ENCODE data around the gene LHFPL2. TPM values are rescaled to one million over a fixed set of nuclear protein-coding genes. Genes with fewer than 3 reads are reported as not detected.

The LHFPL2 gene
- total RNA-seq, 2 experiments from 2014 or later = 0.19 to 0.25 TPM

DNA sequence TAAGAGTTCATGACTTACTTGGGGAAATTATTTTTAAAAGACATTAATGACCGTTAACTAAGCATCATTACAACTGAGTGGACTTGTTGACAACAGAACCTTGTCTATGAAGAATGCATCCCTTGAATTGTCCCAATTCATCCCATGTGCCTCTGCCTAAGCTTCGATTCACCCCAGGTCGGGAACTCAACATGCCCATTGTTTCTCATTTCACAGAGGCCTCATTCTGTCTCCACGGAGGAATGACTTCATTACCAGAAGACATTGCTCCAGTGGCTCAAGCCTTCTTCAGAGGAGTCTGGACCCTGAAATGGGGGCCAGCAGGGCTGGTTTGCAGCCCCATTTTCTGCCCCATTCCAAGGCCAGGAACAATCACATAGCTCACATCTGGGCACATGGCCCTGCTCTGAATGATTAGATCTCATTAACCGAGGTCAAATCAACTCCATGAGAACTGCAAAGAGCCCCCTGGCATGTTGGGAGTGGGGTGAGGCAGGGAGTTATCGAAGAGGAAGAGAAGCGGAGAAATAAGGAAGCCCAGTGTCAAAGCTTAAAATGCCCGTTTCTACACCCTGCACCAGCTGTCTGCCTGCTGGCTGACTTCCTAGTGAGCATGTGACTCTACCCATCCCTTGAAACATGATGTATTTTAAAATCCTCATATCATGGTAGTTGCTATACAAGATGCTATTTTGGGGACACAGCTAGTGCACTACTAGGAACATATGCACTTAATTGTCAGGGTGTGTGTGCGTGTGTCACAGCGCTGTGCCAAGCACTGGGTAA, 137.3 kb downstream of the LHFPL2 start:
- Histone ChIP-seq H3K4me3 (ENCODE audit: low read length) (no peak overlapping the region), H3K9me3 (ENCODE audit: control insufficient read depth in 1 of 2, insufficient read depth in 1 of 2, low read length in 2 of 2) (no peaks in the 10 kb centered on the region), H3K27me3 (ENCODE audit: control insufficient read depth in 1 of 2, insufficient read depth in 2 of 2, low read length in 2 of 2) (peaks cover 28 to 45% of the 10 kb centered on the region in 2 experiments), H3K36me3 (ENCODE audit: insufficient read depth, low read length) (no peaks in the 10 kb centered on the region), H3K27ac (ENCODE audit: low read depth in 1 of 2, low read length in 2 of 2) (no peak overlapping the region), H3K4me1 (ENCODE audit: insufficient read depth, low read length) (peaks cover 21% of the 10 kb centered on the region)
- H3K36me3 Mint-ChIP-seq (ENCODE audit: low read depth) = no peaks in the 10 kb centered on the region
- DNase-seq (peak in 2 of 14 experiments; percentile 26 to 33), ATAC-seq (ENCODE audit: poor library complexity) (no peak)
- H3K27me3 Mint-ChIP-seq = peaks cover 94% of the 10 kb centered on the region
- ChIA-PET CTCF (no interaction called here), POLR2A (no interaction called here)
- peaks cover 20% of the 10 kb centered on the region for H3K4me1 Mint-ChIP-seq (ENCODE audit: low read depth)
- TF ChIP-seq, protein P1, sequence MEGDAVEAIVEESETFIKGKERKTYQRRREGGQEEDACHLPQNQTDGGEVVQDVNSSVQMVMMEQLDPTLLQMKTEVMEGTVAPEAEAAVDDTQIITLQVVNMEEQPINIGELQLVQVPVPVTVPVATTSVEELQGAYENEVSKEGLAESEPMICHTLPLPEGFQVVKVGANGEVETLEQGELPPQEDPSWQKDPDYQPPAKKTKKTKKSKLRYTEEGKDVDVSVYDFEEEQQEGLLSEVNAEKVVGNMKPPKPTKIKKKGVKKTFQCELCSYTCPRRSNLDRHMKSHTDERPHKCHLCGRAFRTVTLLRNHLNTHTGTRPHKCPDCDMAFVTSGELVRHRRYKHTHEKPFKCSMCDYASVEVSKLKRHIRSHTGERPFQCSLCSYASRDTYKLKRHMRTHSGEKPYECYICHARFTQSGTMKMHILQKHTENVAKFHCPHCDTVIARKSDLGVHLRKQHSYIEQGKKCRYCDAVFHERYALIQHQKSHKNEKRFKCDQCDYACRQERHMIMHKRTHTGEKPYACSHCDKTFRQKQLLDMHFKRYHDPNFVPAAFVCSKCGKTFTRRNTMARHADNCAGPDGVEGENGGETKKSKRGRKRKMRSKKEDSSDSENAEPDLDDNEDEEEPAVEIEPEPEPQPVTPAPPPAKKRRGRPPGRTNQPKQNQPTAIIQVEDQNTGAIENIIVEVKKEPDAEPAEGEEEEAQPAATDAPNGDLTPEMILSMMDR (IDR thresholded peaks at IDR 0.05) = no peak
- peak overlapping the region; percentile 83 for H3K4me3 Mint-ChIP-seq
- H3K27ac Mint-ChIP-seq = no peak overlapping the region
- H3K9me3 Mint-ChIP-seq = no peaks in the 10 kb centered on the region
- intact Hi-C loops (cut with DNase I, micrococcal nuclease) = no loop called here

DNA sequence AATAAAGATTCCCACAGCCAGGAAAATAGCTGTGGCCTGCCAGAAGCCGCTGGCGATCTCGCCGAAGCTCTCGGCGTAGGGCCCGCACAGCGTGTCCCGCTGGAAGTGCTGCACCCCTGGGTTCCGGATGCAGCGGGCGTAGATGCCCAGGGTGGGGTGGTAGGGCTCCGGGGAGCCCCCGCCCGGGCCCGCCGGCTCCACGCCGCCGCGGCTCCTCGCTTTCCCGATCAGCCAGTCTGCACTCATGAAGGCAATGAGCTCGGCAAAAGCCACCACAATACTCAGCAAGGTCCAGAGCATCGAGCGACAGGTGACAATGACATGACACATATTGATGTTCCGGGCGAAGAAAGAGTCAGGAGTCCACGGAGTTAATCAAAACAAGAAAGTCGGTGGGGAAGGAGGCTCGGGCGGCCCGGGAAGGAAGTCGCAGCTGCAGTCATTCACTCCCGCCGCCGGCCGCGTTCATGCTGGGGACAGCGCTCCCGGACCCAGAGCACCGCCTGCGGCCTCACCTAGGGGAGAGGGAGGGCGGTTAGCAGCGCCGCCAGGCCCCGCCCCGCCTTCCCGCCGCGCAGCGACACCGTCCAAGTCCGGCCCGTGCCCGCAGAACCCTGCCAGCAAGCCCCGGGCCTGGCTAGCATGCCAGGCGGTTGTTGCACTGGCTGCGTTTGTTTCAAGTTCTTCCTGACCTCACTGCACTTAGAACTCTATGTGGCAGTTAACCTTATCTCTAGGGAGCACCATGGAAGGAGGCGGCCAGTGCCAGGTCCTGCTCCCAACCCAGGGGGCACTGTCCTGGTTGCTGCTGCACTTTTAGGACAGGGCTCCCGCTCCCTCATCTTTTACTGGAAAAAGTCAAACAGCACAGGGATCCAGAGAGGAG, 138.4 kb downstream of the LHFPL2 start:
- intact Hi-C loops (cut with DNase I, micrococcal nuclease) = no loop called here
- H3K4me1 ChIP-seq (ENCODE audit: insufficient read depth, low read length) = peaks cover 21% of the 10 kb centered on the region
- no peak overlapping the region for H3K27ac ChIP-seq (ENCODE audit: low read depth in 1 of 2, low read length in 2 of 2)
- Mint-ChIP-seq H3K4me3 (peak overlapping the region; percentile 83), H3K4me1 (ENCODE audit: low read depth) (peaks cover 20% of the 10 kb centered on the region), H3K36me3 (ENCODE audit: low read depth) (no peaks in the 10 kb centered on the region), H3K27me3 (peaks cover 94% of the 10 kb centered on the region), H3K9me3 (no peaks in the 10 kb centered on the region), H3K27ac (no peak overlapping the region)
- H3K4me3 ChIP-seq (ENCODE audit: low read length) = peak overlapping the region; percentile 54
- DNase-seq = peak in 10 of 14 experiments; percentile 1 to 43 (median 14)
- CTCF ChIA-PET = no interaction called here
- H3K9me3 ChIP-seq (ENCODE audit: control insufficient read depth in 1 of 2, insufficient read depth in 1 of 2, low read length in 2 of 2) = no peaks in the 10 kb centered on the region
- H3K36me3 ChIP-seq (ENCODE audit: insufficient read depth, low read length) = no peaks in the 10 kb centered on the region
- TF ChIP-seq, protein P1 (IDR thresholded peaks at IDR 0.05) = no peak
- ATAC-seq (ENCODE audit: poor library complexity) = peak; percentile 56
- POLR2A ChIA-PET = no interaction called here
- H3K27me3 ChIP-seq (ENCODE audit: control insufficient read depth in 1 of 2, insufficient read depth in 2 of 2, low read length in 2 of 2) = peaks cover 28 to 52% of the 10 kb centered on the region in 2 experiments

DNA sequence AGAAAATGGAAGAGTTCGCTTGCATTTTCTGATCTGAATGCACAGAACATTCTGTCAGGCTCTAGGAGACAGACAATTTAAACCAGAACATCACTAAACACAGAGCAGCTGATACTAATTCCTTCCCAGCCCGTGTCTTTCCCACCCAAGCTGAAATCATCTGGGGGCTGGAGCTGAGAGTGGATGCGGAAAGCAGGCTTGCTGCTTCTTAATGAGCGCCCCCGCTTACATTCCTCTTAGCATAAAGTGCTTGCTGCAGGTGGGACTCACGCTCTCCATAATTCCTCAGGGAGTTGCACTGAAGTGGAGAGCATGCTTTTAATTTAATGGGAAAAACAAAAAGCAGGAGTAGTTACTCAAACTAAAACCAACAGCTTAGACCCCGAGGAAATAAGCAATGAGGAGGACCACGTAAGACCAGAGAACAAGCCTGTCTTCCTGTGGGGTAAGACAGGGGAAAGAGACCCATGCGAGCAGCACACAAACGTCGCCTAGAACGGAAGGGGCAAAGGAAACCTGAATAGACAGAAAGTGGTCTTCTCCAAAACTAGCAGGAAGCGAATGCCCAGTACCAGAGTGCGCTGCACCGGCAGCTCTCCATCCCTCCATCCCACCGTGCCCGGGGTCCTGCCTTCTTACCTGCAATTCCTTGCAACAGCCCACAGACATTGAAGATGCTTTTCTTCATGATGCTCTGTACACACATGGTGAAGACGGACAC, 139.3 kb downstream of the LHFPL2 start:
- Mint-ChIP-seq H3K27me3 (peaks cover 93% of the 10 kb centered on the region), H3K9me3 (no peaks in the 10 kb centered on the region), H3K27ac (no peak overlapping the region), H3K36me3 (ENCODE audit: low read depth) (no peaks in the 10 kb centered on the region), H3K4me3 (peak overlapping the region; percentile 83), H3K4me1 (ENCODE audit: low read depth) (peaks cover 20% of the 10 kb centered on the region)
- TF ChIP-seq, protein P1 (IDR thresholded peaks at IDR 0.05) = no peak
- no peaks in the 10 kb centered on the region for H3K9me3 ChIP-seq (ENCODE audit: control insufficient read depth in 1 of 2, insufficient read depth in 1 of 2, low read length in 2 of 2)
- intact Hi-C loops (cut with DNase I, micrococcal nuclease) = no loop called here
- H3K27me3 ChIP-seq (ENCODE audit: control insufficient read depth in 1 of 2, insufficient read depth in 2 of 2, low read length in 2 of 2) = peaks cover 33 to 59% of the 10 kb centered on the region in 2 experiments
- CTCF ChIA-PET = no interaction called here
- DNase-seq = no peak
- H3K27ac ChIP-seq (ENCODE audit: low read depth in 1 of 2, low read length in 2 of 2) = no peak overlapping the region
- no peak for ATAC-seq (ENCODE audit: poor library complexity)
- no peaks in the 10 kb centered on the region for H3K36me3 ChIP-seq (ENCODE audit: insufficient read depth, low read length)
- peak overlapping the region; percentile 54 for H3K4me3 ChIP-seq (ENCODE audit: low read length)
- POLR2A ChIA-PET = no interaction called here
- peaks cover 21% of the 10 kb centered on the region for H3K4me1 ChIP-seq (ENCODE audit: insufficient read depth, low read length)
